Thyroid gland (tissue), 4 donors: ENCODE results near the gene FOXC1. TPM values are rescaled to one million over a fixed set of nuclear protein-coding genes. Genes with fewer than 3 reads are reported as not detected.

Experiments
- DNase-seq, 2 donors: peaks; one replicate each; pipeline ENCODE4 v3.0.0-alpha.2; 2019
- H3K27ac ChIP-seq, 3 donors: fragments of 200-600 bp; sonication (generic); 1 replicate in 2 of 3; 2 replicates in 1 of 3; pipeline ENCODE4 v1.5.1; 2016 to 2019; ENCODE audit warnings: mild to moderate bottlenecking in 1 of 3, moderate library complexity in 1 of 3
- H3K27me3 ChIP-seq: fragments of 200-600 bp; sonication (generic); one replicate; pipeline ENCODE4 v1.5.1; 2019
- H3K36me3 ChIP-seq, 2 donors: fragments of 200-600 bp; sonication (generic); one replicate each; pipeline ENCODE4 v1.5.1; 2016 to 2019
- H3K4me1 ChIP-seq, 2 donors: fragments of 200-600 bp; sonication (generic); one replicate each; pipeline ENCODE4 v1.5.1; 2017 to 2019
- H3K4me3 ChIP-seq, 3 donors: fragments of 200-600 bp; sonication (generic); replicated peaks in 1 of 3; 1 replicate in 2 of 3; 2 replicates in 1 of 3; pipeline ENCODE4 v1.5.1; 2016; ENCODE audit warnings: mild to moderate bottlenecking in 1 of 3
- H3K9me3 ChIP-seq: fragments of 200-600 bp; sonication (generic); one replicate; pipeline ENCODE4 v1.5.1; 2017
- CTCF ChIP-seq, 6 experiments: fragments of 200-600 bp in 3 of 6; fragments of 450-650 bp in 3 of 6; sonication (generic) in 3 of 6; IDR thresholded peaks; one replicate each; pipeline ENCODE4 v1.5.1; 2016 to 2019; ENCODE audit warnings: antibody characterized with exemption in 6 of 6, mild to moderate bottlenecking in 2 of 6, inconsistent platforms in 1 of 6, moderate library complexity in 1 of 6
- POLR2A ChIP-seq, 2 donors: fragments of 450-650 bp; IDR thresholded peaks; one replicate each; pipeline ENCODE4 v1.6.1; 2017; ENCODE audit warnings: antibody characterized with exemption in 2 of 2, mild to moderate bottlenecking in 2 of 2, moderate library complexity in 1 of 2
- WGBS, 2 donors: methylation state at CpG; one replicate each; pipeline ENCODE4 v1.1.5; 2017; 5-methylcytosine and 5-hydroxymethylcytosine counted together
- intact Hi-C: fragments of 100-400 bp; cut with DNase I; formaldehyde crosslinking; loops from one replicate; pipeline ENCODE4 v1.15.1; 2023
- total RNA-seq, 4 donors: library from RNA; depleted of rRNA; stranded (reverse); fragments of >200 nt; gene quantifications; one replicate each; pipeline ENCODE4 v1.2.3, GENCODE V29; 2016

FOXC1 gene
- total RNA-seq, 4 donors from 2014 or later = 3.8 to 8.1 (median 5.5) TPM

DNA sequence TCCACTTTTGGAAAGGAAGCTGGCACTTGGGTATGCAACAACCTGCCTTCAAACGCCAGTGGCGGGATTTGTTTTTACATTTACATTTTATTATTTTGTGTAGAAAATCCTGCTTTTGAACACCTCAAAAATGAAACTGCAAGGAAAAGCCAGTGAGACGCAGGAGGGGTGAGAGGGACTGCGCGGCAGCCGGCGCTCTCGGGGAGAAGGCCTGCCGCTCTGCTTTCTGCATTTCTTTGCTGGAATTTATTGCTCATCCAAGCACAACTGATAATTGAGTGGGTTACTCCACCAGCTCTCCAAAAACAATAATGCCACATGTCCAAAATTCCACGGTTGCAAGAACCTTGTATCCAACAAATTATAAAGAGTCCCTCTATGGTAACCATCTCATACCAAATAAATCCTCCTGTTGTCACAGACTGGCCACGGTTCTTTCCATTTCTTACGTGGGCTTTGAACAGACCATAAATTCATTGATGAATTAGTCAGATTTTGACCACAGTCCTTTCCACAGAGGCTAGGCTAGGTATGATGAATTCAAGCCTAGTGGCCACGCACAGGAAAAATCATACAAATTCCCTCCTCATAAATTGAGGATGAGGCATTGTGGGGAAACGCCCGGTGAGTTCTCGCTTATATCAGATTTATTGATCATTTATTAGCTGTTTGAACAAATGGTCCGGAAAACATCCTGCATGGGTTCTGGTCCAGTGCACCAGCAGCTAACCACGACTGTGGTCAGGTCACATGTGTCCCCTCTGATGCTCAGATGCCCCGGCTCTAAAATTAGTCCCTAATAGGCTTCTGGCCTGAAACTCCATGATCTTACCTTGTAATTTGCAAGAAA, 31.6 kb upstream of the FOXC1 start:
- Histone ChIP-seq H3K36me3 (no peaks in the 10 kb centered on the region), H3K27me3 (no peaks in the 10 kb centered on the region), H3K4me1 (peaks cover 7 to 15% of the 10 kb centered on the region in 2 donors), H3K4me3 (no peak overlapping the region), H3K9me3 (no peaks in the 10 kb centered on the region), H3K27ac (no peak overlapping the region)
- 88 to 92% methylated on average over 19 of the region's 19 CpGs for WGBS, 2 donors
- intact Hi-C loops = no loop called here
- DNase-seq = no peak
- TF ChIP-seq CTCF (IDR thresholded peaks at IDR 0.05) (no peak), POLR2A (IDR thresholded peaks at IDR 0.05) (no peak)

DNA sequence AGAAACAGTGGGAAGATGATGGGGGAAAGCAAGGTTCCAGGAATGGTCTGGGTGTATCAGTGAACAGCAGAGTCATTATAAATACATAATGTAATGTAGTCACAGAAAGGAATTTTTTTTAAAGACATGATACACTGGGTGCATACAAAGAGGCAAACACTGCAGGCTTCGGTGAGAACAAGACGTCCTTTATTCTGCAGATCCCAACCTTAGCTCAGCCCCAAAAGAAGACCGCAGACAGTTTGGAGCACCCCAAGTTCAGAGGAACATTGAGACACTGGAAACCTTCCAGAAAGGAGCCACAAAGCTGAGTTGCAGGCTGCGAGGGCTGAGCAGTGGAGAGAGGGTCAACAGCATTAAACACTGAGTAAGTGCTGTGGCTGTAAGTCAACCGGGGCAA, 30.6 kb upstream of the FOXC1 start:
- Histone ChIP-seq H3K4me1 (peaks cover 7 to 15% of the 10 kb centered on the region in 2 donors), H3K36me3 (no peaks in the 10 kb centered on the region), H3K27me3 (no peaks in the 10 kb centered on the region), H3K4me3 (no peak overlapping the region), H3K27ac (no peak overlapping the region), H3K9me3 (no peaks in the 10 kb centered on the region)
- intact Hi-C loops = no loop called here
- DNase-seq = no peak
- 86% methylated on average over 5 of the region's 5 CpGs for WGBS, 2 donors
- TF ChIP-seq POLR2A (IDR thresholded peaks at IDR 0.05) = no peak
- no peak for TF ChIP-seq CTCF (IDR thresholded peaks at IDR 0.05)

- no peaks in the 10 kb centered on the region for H3K27me3 ChIP-seq
- intact Hi-C loops = no loop called here
- no peaks in the 10 kb centered on the region for H3K36me3 ChIP-seq
- WGBS, 2 donors = 65 to 73% methylated on average over 6 of the region's 6 CpGs
- H3K4me3 ChIP-seq = no peak overlapping the region
- peaks cover 3 to 12% of the 10 kb centered on the region in 2 donors for H3K4me1 ChIP-seq
- TF ChIP-seq POLR2A (IDR thresholded peaks at IDR 0.05) = no peak
- no peak for TF ChIP-seq CTCF (IDR thresholded peaks at IDR 0.05)
- no peak overlapping the region for H3K27ac ChIP-seq
- DNase-seq = no peak
- no peaks in the 10 kb centered on the region for H3K9me3 ChIP-seq
These were observed 29.6 kb upstream of the FOXC1 start for GRCh38 chr6:1580109-1580508.

GRCh38 chr6:1580585-1580984, 29.1 kb upstream of the FOXC1 start:
- TF ChIP-seq CTCF (IDR thresholded peaks at IDR 0.05) (no peak), POLR2A (IDR thresholded peaks at IDR 0.05) (no peak)
- no peak overlapping the region for H3K4me3 ChIP-seq
- H3K36me3 ChIP-seq = no peaks in the 10 kb centered on the region
- H3K4me1 ChIP-seq = peaks cover 0 to 7% of the 10 kb centered on the region in 2 donors
- DNase-seq = no peak
- no peaks in the 10 kb centered on the region for H3K9me3 ChIP-seq
- 75 to 83% methylated on average over 8 to 9 of the region's 9 CpGs for WGBS, 2 donors
- H3K27ac ChIP-seq = no peak overlapping the region
- intact Hi-C loops = no loop called here
- no peaks in the 10 kb centered on the region for H3K27me3 ChIP-seq
